Erythroblast (primary cell): Measurements from ENCODE around the gene CDC42BPG.

ENCODE experiments used
- GATA1 ChIP-seq: IDR thresholded peaks from 2 replicates; pipeline ENCODE4 v1.6.1; 2011; ENCODE audit warnings: low read depth, mild to moderate bottlenecking, control low read depth, low read length, moderate library complexity
- POLR2A ChIP-seq: IDR thresholded peaks from 2 replicates; pipeline ENCODE4 v1.6.1; 2011; ENCODE audit warnings: mild to moderate bottlenecking, low read length

- TF ChIP-seq POLR2A (no peak), GATA1 (no peak)
These were observed 46.1 kb upstream of the CDC42BPG start for GRCh38 chr11:64890522-64890939.
